OCI-LY3 (cell line): Measurements from ENCODE around the gene SNAPC4.

Source experiments
- EZH2phosphoT487 ChIP-seq: fragments of 200-600 bp; shearing (Covaris generic); IDR thresholded peaks from 2 replicates; pipeline ENCODE4 v1.6.1; 2018; ENCODE audit warnings: antibody characterized with exemption, mixed run types, low read depth
- TF ChIP-seq, protein P1 (sequence below): fragments of 200-600, 300-600 bp; sonication (generic); IDR thresholded peaks from 2 replicates; pipeline ENCODE4 v1.5.1; 2014; ENCODE audit warnings: antibody characterized with exemption, low read length, low read depth

DNA sequence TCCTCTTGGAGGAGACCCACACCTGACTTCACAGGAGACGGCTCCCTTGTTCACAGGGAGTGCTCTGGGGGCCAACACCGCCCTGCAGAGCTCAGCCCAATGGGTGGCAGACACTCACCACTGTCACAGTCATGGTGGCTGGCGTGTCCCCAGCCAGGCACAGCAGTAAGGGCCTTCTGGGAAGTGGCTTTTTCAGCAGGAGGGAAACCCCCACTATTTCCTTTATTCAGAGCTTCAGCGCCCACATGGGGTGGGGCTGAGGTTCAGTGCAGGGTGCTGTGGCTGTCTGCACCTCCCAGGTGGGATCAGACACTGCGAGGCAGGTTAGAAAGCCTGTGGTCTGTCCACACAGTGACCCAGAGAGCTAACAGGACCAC lies 3.6 kb upstream of the SNAPC4 start:
- TF ChIP-seq, protein P1, sequence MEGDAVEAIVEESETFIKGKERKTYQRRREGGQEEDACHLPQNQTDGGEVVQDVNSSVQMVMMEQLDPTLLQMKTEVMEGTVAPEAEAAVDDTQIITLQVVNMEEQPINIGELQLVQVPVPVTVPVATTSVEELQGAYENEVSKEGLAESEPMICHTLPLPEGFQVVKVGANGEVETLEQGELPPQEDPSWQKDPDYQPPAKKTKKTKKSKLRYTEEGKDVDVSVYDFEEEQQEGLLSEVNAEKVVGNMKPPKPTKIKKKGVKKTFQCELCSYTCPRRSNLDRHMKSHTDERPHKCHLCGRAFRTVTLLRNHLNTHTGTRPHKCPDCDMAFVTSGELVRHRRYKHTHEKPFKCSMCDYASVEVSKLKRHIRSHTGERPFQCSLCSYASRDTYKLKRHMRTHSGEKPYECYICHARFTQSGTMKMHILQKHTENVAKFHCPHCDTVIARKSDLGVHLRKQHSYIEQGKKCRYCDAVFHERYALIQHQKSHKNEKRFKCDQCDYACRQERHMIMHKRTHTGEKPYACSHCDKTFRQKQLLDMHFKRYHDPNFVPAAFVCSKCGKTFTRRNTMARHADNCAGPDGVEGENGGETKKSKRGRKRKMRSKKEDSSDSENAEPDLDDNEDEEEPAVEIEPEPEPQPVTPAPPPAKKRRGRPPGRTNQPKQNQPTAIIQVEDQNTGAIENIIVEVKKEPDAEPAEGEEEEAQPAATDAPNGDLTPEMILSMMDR, result no peak; the same call in 1 of the 2 replicates
- no peak for TF ChIP-seq EZH2phosphoT487
